Kidney epithelial cell (primary cell): ENCODE results near the gene CLDN15. TPM values are rescaled to one million over a fixed set of nuclear protein-coding genes. Genes with fewer than 3 reads are reported as not detected.
"Not testable (repeated sequence)": the region's sequence is repeated elsewhere in the genome, so short reads cannot be mapped to it uniquely, and the experiment has no call there.

Experiments
- DNase-seq: peaks from one replicate; pipeline ENCODE4 v3.0.0-alpha.2; 2010; ENCODE audit warnings: low read depth
- H3K27me3 ChIP-seq: 2 replicates; pipeline ENCODE4 v1.6.0; 2011; ENCODE audit warnings: low read length; ENCODE audit not compliant: control insufficient read depth, insufficient read depth
- H3K36me3 ChIP-seq: 2 replicates; pipeline ENCODE4 v1.5.1; 2011; ENCODE audit warnings: low read length; ENCODE audit not compliant: control insufficient read depth, insufficient read depth
- H3K4me3 ChIP-seq: 2 replicates; pipeline ENCODE4 v1.5.1; 2011; ENCODE audit warnings: low read depth, mild to moderate bottlenecking, control low read depth, low read length
- total RNA-seq: library from RNA; depleted of rRNA; stranded (reverse); fragments of >200 nt; gene quantifications from 2 replicates; pipeline ENCODE4 v1.2.3, GENCODE V29; 2015
- TF ChIP-seq, protein P1 (sequence below): IDR thresholded peaks from 2 replicates; pipeline ENCODE4 v1.5.1; 2011; ENCODE audit warnings: mild to moderate bottlenecking, moderate library complexity, low read length, control low read depth, inconsistent platforms; ENCODE audit not compliant: insufficient read depth, poor library complexity, severe bottlenecking

CLDN15 gene
- total RNA-seq, 1 donor from 2014 or later: 4.8 TPM

DNA sequence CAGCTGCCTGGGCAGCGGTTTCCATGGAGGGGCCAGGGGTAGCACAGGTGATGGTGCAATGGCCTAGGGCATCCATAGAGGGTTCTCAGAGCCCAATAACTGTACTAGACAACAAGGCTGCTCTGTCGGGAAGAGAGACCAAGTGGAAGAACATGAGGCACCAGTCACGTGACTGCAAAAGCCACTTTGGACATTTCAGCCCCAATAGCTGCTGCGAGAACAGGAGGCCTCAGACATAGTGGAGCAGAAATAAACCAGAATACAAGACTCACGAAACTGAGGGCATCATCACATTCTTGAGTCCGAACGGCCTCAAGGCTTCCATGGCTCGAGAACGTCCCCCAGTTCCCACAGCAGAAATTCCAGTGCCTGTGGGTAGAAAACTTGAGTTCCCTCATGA lies 39.6 kb upstream of the CLDN15 start:
- H3K27me3 ChIP-seq: no peaks in the 10 kb centered on the region

DNA sequence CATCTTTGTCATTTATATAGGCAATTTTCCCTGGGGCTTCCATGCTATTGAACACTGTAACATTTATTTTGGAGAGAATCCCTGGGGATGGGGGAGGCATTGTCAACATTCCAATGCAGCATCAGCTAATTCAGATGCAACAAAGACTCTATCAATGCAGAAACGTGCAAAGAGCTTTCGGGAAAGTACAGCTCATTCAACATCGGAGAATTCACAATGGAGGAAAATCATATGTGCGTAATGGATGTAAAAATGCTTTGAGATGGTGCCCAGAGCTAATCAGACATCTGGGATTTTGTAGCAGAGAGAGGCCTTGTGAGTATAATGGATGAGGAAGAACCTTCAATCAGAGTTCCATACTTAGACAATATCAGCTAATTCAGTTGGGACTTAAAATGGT lies 35.6 kb upstream of the CLDN15 start:
- Histone ChIP-seq H3K36me3 (no peaks in the 10 kb centered on the region), H3K4me3 (no peak overlapping the region), H3K27me3 (no peaks in the 10 kb centered on the region)
- DNase-seq: no peak
- TF ChIP-seq, protein P1, sequence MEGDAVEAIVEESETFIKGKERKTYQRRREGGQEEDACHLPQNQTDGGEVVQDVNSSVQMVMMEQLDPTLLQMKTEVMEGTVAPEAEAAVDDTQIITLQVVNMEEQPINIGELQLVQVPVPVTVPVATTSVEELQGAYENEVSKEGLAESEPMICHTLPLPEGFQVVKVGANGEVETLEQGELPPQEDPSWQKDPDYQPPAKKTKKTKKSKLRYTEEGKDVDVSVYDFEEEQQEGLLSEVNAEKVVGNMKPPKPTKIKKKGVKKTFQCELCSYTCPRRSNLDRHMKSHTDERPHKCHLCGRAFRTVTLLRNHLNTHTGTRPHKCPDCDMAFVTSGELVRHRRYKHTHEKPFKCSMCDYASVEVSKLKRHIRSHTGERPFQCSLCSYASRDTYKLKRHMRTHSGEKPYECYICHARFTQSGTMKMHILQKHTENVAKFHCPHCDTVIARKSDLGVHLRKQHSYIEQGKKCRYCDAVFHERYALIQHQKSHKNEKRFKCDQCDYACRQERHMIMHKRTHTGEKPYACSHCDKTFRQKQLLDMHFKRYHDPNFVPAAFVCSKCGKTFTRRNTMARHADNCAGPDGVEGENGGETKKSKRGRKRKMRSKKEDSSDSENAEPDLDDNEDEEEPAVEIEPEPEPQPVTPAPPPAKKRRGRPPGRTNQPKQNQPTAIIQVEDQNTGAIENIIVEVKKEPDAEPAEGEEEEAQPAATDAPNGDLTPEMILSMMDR: no peak

More for the DNA sequence above, 39.6 kb upstream of the CLDN15 start:
- TF ChIP-seq, protein P1: no peak
- Histone ChIP-seq H3K36me3 (no peaks in the 10 kb centered on the region), H3K4me3 (no peak overlapping the region)
- DNase-seq: no peak

DNA sequence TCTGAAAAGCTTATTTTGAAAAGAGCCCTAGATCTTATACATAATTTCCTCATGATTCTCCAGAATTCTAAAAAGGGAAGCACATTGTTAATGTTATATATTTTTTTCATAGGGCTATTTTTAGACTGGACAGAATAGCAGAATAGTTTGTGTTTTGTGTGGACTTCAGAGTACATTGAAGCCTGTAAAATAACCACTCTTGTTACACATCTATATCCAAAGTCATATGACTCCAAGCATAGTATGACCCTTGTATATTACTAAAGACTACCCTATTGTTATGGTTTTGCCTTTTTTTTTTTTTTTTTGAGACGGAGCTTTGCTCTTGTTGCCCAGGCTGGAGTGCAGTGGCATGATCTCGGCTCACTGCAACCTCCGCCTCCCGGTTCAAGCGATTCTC lies 33.4 kb upstream of the CLDN15 start:
- TF ChIP-seq, protein P1: no peak
- DNase-seq: no peak
- no peaks in the 10 kb centered on the region for H3K36me3 ChIP-seq
- no peaks in the 10 kb centered on the region for H3K27me3 ChIP-seq
- no peak overlapping the region for H3K4me3 ChIP-seq

DNA sequence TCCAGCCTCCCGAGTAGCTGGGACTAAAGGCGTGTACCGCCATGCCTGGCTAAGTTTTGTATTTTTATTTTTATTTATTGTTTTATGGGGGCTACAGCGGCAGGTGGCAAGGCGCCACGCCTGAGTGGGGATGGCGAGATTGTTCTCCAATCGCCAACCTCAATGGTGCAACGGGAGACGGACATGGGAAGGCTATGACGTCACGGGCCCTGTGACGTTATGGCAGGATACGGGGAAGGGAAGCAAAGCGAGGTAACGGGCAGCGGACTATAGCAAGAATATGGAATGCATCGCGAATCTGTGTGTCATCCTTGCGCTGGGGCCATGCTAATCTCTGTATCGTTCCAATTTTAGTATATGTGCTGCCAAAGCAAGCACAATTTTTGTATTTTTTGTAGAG lies 32.1 kb upstream of the CLDN15 start:
- H3K4me3 ChIP-seq: no peak overlapping the region
- DNase-seq: no peak

DNA sequence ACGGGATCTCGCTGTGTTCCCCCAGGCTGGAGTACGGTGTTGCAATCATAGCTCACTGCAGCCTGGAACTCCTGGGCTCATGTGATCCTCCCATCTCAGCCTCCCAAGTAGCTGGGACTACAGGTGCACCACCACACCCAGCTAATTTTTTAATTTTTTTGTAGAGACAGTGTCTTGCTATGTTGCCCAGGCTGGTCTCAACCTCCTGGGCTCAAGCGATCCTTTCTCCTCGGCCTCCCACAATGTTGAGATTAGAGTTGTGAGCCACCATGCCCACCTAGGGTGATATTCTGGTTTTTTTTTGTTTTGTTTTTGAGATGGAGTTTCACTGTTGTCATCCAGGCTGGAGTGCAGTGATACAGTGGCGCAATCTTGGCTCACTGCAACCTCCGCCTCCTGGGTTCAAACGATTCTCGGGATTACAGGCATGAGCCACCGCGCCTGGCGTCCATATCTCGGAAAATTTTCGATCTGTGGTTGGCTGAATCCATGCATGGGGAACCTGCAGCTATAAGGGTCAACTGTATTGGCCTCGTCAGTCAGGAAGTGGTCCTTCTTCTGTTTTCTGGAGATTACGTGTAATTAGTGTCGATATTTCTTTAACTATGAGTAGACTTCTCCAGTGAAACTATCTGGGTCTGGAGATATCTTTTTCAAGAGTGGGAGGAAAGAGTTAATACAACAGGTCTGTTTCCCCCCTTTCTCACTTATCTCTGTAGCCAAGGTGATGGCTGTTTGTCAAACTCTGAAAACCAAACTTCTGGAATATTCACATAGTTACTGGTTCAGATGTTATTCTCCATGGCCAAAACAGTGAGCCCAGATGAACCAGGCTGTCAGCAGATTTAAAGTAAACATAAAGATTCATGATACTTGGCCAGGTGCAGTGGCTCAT lies 28.3 kb upstream of the CLDN15 start:
- Histone ChIP-seq H3K27me3 (no peaks in the 10 kb centered on the region), H3K36me3 (no peaks in the 10 kb centered on the region), H3K4me3 (no peak overlapping the region)
- no peak for DNase-seq
- TF ChIP-seq, protein P1: no peak

More for the DNA sequence above, 32.1 kb upstream of the CLDN15 start:
- H3K36me3 ChIP-seq: no peaks in the 10 kb centered on the region
- no peaks in the 10 kb centered on the region for H3K27me3 ChIP-seq
- TF ChIP-seq, protein P1: no peak

DNA sequence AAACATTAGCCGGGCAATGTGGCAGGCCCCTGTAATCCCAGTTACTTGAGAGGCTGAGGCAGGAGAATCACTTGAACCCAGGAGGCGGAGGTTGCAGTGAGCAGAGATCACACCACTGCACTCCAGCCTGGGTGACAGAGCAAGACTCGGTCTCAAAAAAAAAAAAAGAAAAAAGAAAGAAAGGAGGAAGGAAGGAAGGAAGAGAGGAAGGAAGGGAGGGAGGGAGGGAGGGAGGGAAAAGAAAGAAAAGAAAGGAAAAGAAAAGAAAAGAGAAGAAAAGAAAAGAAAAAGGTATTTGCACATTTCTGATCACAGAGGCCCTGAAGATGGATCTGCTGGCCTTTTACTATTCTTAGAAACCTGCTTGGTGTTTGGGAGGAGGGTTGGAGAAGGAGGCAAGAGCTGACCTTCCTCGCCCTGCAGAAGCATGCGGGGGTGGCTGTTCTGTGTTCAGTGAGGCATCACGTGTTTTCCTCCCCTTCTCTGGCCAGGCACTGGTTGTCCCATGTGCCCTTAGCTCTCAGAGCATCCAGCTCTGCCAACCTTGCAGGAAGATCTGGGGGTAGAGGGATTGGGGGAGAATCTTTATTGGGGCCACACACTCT lies 26.6 kb upstream of the CLDN15 start:
- not testable (repeated sequence) for H3K4me3 ChIP-seq, H3K36me3 ChIP-seq, H3K27me3 ChIP-seq, DNase-seq
